H9 (cell line): ENCODE results near the gene CXCL10. TPM values are rescaled to one million over a fixed set of nuclear protein-coding genes. Genes with fewer than 3 reads are reported as not detected.

Experiments
- DNase-seq: peaks from one replicate; pipeline ENCODE4 v3.0.0-alpha.2; 2017
- H2AFZ ChIP-seq: one replicate; pipeline ENCODE4 v1.6.1; 2013; ENCODE audit warnings: mild to moderate bottlenecking, low read length, control low read depth, moderate library complexity
- H2AK5ac ChIP-seq: 2 replicates; pipeline ENCODE4 v1.6.1; 2013; ENCODE audit warnings: low read length, control low read depth, mixed read lengths; ENCODE audit not compliant: insufficient read length
- H2BK120ac ChIP-seq: one replicate; pipeline ENCODE4 v1.6.1; 2013; ENCODE audit warnings: low read depth, mild to moderate bottlenecking, low read length, control low read depth, inconsistent platforms; ENCODE audit not compliant: poor library complexity, severe bottlenecking
- H2BK12ac ChIP-seq: 2 replicates; pipeline ENCODE4 v1.6.1; 2013; ENCODE audit warnings: low read length, control low read depth, mixed read lengths, low read depth; ENCODE audit not compliant: insufficient read length
- H2BK15ac ChIP-seq: 2 replicates; pipeline ENCODE4 v1.6.1; 2013; ENCODE audit warnings: low read depth, low read length, control low read depth
- H2BK20ac ChIP-seq: one replicate; pipeline ENCODE4 v1.6.1; 2013; ENCODE audit warnings: low read depth, mild to moderate bottlenecking, low read length, control low read depth, inconsistent platforms; ENCODE audit not compliant: poor library complexity, severe bottlenecking
- H2BK5ac ChIP-seq: 2 replicates; pipeline ENCODE4 v1.6.1; 2013; ENCODE audit warnings: low read length, control low read depth, mixed read lengths; ENCODE audit not compliant: insufficient read length
- H3K14ac ChIP-seq: 2 replicates; pipeline ENCODE4 v1.6.1; 2013; ENCODE audit warnings: low read length, control low read depth; ENCODE audit not compliant: insufficient read depth
- H3K18ac ChIP-seq: 2 replicates; pipeline ENCODE4 v1.6.1; 2013; ENCODE audit warnings: low read depth, mild to moderate bottlenecking, mixed read lengths, low read length, control low read depth; ENCODE audit not compliant: insufficient read length
- H3K23ac ChIP-seq: 2 replicates; pipeline ENCODE4 v1.6.1; 2013; ENCODE audit warnings: low read length, control low read depth, mixed read lengths, low read depth; ENCODE audit not compliant: insufficient read length
- H3K23me2 ChIP-seq: 2 replicates; pipeline ENCODE4 v1.6.1; 2013; ENCODE audit warnings: low read depth, mild to moderate bottlenecking, mixed read lengths, low read length, control low read depth; ENCODE audit not compliant: insufficient read length, poor library complexity, severe bottlenecking
- H3K27ac ChIP-seq: 2 replicates; pipeline ENCODE4 v1.5.1; 2013; ENCODE audit warnings: low read length, control low read depth, mixed read lengths, low read depth; ENCODE audit not compliant: insufficient read length
- H3K27me3 ChIP-seq: 2 replicates; pipeline ENCODE4 v1.6.1; 2013; ENCODE audit warnings: low read length, control low read depth, inconsistent platforms; ENCODE audit not compliant: insufficient read depth
- H3K4ac ChIP-seq: 2 replicates; pipeline ENCODE4 v1.6.1; 2013; ENCODE audit warnings: low read depth, mild to moderate bottlenecking, control low read depth, inconsistent platforms, low read length, moderate library complexity
- H3K4me1 ChIP-seq: 2 replicates; pipeline ENCODE4 v1.6.1; 2013; ENCODE audit warnings: low read length, control low read depth, inconsistent platforms; ENCODE audit not compliant: insufficient read depth
- H3K4me2 ChIP-seq: 2 replicates; pipeline ENCODE4 v1.6.1; 2013; ENCODE audit warnings: low read length, control low read depth, mixed read lengths; ENCODE audit not compliant: insufficient read length, insufficient read depth
- H3K56ac ChIP-seq: 2 replicates; pipeline ENCODE4 v1.6.1; 2013; ENCODE audit warnings: low read depth, mild to moderate bottlenecking, mixed read lengths, low read length, control low read depth; ENCODE audit not compliant: insufficient read length
- H3K79me1 ChIP-seq: 2 replicates; pipeline ENCODE4 v1.6.1; 2013; ENCODE audit warnings: low read depth, mild to moderate bottlenecking, moderate library complexity, low read length, control low read depth, inconsistent platforms; ENCODE audit not compliant: insufficient read depth, poor library complexity, severe bottlenecking
- H3K79me2 ChIP-seq: 2 replicates; pipeline ENCODE4 v1.6.1; 2013; ENCODE audit warnings: low read length, control low read depth, inconsistent platforms; ENCODE audit not compliant: insufficient read depth
- H3K9ac ChIP-seq: 2 replicates; pipeline ENCODE4 v1.6.1; 2013; ENCODE audit warnings: low read length, control low read depth, mixed read lengths; ENCODE audit not compliant: insufficient read length; ENCODE audit errors: extremely low read depth
- H3K9me3 ChIP-seq: one replicate; pipeline ENCODE4 v1.6.1; 2013; ENCODE audit warnings: low read depth, low read length, inconsistent platforms; ENCODE audit not compliant: control insufficient read depth
- H3T11ph ChIP-seq: one replicate; pipeline ENCODE4 v1.6.1; 2013; ENCODE audit warnings: mild to moderate bottlenecking, low read length, control low read depth, inconsistent platforms
- H4K20me1 ChIP-seq: one replicate; pipeline ENCODE4 v1.6.1; 2013; ENCODE audit not compliant: control insufficient read depth, insufficient read length, insufficient read depth
- H4K5ac ChIP-seq: 2 replicates; pipeline ENCODE4 v1.6.1; 2013; ENCODE audit warnings: low read depth, mild to moderate bottlenecking, mixed read lengths, low read length, control low read depth; ENCODE audit not compliant: insufficient read length
- H4K8ac ChIP-seq: replicated peaks from 2 replicates; pipeline ENCODE4 v1.6.1; 2013; ENCODE audit warnings: low read length, control low read depth, mixed read lengths, low read depth; ENCODE audit not compliant: insufficient read length
- H4K91ac ChIP-seq: 2 replicates; pipeline ENCODE4 v1.6.1; 2013; ENCODE audit warnings: low read depth, mild to moderate bottlenecking, moderate library complexity, mixed read lengths, low read length, control low read depth; ENCODE audit not compliant: insufficient read length
- H3K27ac Mint-ChIP-seq, 3 experiments: 2 replicates in 2 of 3; 3 replicates in 1 of 3; pipeline ENCODE4 v1.8.0; 2020 to 2021; ENCODE audit warnings: mixed read lengths in 3 of 3, mild to moderate bottlenecking in 1 of 3, moderate library complexity in 1 of 3
- H3K27me3 Mint-ChIP-seq: 2 replicates; pipeline ENCODE4 v1.8.0; 2021; ENCODE audit warnings: low read depth, mild to moderate bottlenecking, moderate library complexity, mixed read lengths
- H3K36me3 Mint-ChIP-seq, 3 experiments: 2 replicates in 2 of 3; 3 replicates in 1 of 3; pipeline ENCODE4 v1.8.0; 2020 to 2021; ENCODE audit warnings: low read depth in 3 of 3, mixed read lengths in 3 of 3; ENCODE audit not compliant: insufficient read depth in 1 of 3
- H3K4me1 Mint-ChIP-seq, 2 experiments: 2 replicates each; pipeline ENCODE4 v1.8.0; 2020; ENCODE audit warnings: mixed read lengths in 2 of 2
- H3K4me3 Mint-ChIP-seq, 2 experiments: 2 replicates in 1 of 2; 3 replicates in 1 of 2; pipeline ENCODE4 v1.8.0; 2020 to 2021; ENCODE audit warnings: mild to moderate bottlenecking in 2 of 2, mixed read lengths in 2 of 2, moderate library complexity in 1 of 2
- H3K9me3 Mint-ChIP-seq, 2 experiments: 2 replicates in 1 of 2; 3 replicates in 1 of 2; pipeline ENCODE4 v1.8.0; 2020; ENCODE audit warnings: mild to moderate bottlenecking in 2 of 2, mixed read lengths in 2 of 2, moderate library complexity in 1 of 2
- WGBS: extraction: QIAGEN DNeasy Blood & Tissue Kit; methylation state at CpG from one replicate; pipeline ENCODE4 v1.1.7; 2013; ENCODE audit warnings: missing lambda C conversion rate, low lambda C conversion rate, mixed read lengths; ENCODE audit not compliant: insufficient read length; ENCODE audit errors: extremely low coverage; 5-methylcytosine and 5-hydroxymethylcytosine counted together
- total RNA-seq: library from RNA; stranded (reverse); gene quantifications from 2 replicates; pipeline ENCODE4 v1.2.1, GENCODE V29; 2021
- TF ChIP-seq, protein P1 (sequence below): fragments of 200-600 bp; sonication (generic); conservative IDR thresholded peaks from 3 replicates; pipeline ENCODE4 v1.8.0; 2021; ENCODE audit warnings: antibody characterized with exemption, mild to moderate bottlenecking

Gene CXCL10
- total RNA-seq, 1 experiment from 2014 or later: not detected

DNA sequence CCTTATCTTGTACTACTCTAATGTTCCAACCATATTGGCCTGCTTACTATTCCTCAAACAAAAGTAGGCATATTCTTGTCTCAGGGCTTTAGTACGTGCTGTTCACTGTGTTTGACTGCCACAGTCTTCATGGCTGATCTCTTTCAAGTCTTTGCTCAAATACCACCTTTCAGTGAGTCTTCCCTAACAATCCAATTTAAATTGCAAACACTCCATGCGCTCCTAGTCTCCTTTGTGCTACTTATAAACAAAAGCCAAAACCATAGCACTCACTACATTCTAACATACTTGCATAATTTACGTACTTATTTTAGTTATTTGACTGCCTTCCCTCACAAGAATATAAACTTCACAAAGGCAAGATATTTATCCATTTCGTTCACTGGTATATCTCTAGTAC, 49.5 kb upstream of the CXCL10 start:
- no peak overlapping the region for H3K23ac ChIP-seq
- Mint-ChIP-seq H3K4me1 (peaks cover 0 to 8% of the 10 kb centered on the region in 2 experiments; a peak in 3 of 4 replicates), H3K27ac (no peak overlapping the region), H3K27me3 (no peaks in the 10 kb centered on the region), H3K36me3 (no peaks in the 10 kb centered on the region), H3K9me3 (no peaks in the 10 kb centered on the region), H3K4me3 (no peak overlapping the region)
- H3K4ac ChIP-seq: no peak overlapping the region; the same call in 1 of the 2 replicates
- H3K4me2 ChIP-seq: no peak overlapping the region
- no peaks in the 10 kb centered on the region for H4K20me1 ChIP-seq
- H3T11ph ChIP-seq: no peak overlapping the region
- H3K23me2 ChIP-seq: no peaks in the 10 kb centered on the region
- H3K18ac ChIP-seq: peak overlapping the region; percentile 83
- H3K14ac ChIP-seq: peak overlapping the region; percentile 66; the same call in 1 of the 2 replicates
- no peak overlapping the region for H2BK120ac ChIP-seq
- H3K27me3 ChIP-seq: no peaks in the 10 kb centered on the region
- no peak overlapping the region for H3K56ac ChIP-seq
- no peak overlapping the region for H2BK15ac ChIP-seq
- H2BK20ac ChIP-seq: no peak overlapping the region
- peaks cover 5% of the 10 kb centered on the region; the same call in 1 of the 2 replicates for H3K4me1 ChIP-seq
- H4K91ac ChIP-seq: no peak overlapping the region
- no peaks in the 10 kb centered on the region for H3K9me3 ChIP-seq
- no peak overlapping the region for H2AK5ac ChIP-seq
- H3K27ac ChIP-seq: peak overlapping the region; percentile 89
- no peak overlapping the region for H2BK5ac ChIP-seq
- no peak overlapping the region for H2AFZ ChIP-seq
- peak overlapping the region; percentile 17 for H3K9ac ChIP-seq
- H4K5ac ChIP-seq: peak overlapping the region; percentile 58
- TF ChIP-seq, protein P1, sequence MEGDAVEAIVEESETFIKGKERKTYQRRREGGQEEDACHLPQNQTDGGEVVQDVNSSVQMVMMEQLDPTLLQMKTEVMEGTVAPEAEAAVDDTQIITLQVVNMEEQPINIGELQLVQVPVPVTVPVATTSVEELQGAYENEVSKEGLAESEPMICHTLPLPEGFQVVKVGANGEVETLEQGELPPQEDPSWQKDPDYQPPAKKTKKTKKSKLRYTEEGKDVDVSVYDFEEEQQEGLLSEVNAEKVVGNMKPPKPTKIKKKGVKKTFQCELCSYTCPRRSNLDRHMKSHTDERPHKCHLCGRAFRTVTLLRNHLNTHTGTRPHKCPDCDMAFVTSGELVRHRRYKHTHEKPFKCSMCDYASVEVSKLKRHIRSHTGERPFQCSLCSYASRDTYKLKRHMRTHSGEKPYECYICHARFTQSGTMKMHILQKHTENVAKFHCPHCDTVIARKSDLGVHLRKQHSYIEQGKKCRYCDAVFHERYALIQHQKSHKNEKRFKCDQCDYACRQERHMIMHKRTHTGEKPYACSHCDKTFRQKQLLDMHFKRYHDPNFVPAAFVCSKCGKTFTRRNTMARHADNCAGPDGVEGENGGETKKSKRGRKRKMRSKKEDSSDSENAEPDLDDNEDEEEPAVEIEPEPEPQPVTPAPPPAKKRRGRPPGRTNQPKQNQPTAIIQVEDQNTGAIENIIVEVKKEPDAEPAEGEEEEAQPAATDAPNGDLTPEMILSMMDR: no peak
- H4K8ac ChIP-seq: no peak overlapping the region
- H3K79me2 ChIP-seq: no peaks in the 10 kb centered on the region
- H2BK12ac ChIP-seq: no peak overlapping the region
- no CpG with 5 or more reads among the region's 4 CpGs for WGBS
- DNase-seq: no peak
- H3K79me1 ChIP-seq: no peaks in the 10 kb centered on the region
